BLaER1 (cell line): ENCODE results near the gene POPDC3.
A peak's percentile ranks its signal among the peaks of the same experiment; 100 is the strongest.
"Not testable (repeated sequence)": the region's sequence is repeated elsewhere in the genome, so short reads cannot be mapped to it uniquely, and the experiment has no call there.

ENCODE experiments used
- H3K27ac ChIP-seq: shearing (Covaris generic); formaldehyde crosslinking; 2 replicates; pipeline ENCODE4 v1.8.1; 2022
- H3K27me3 ChIP-seq: shearing (Covaris generic); formaldehyde crosslinking; 2 replicates; pipeline ENCODE4 v1.8.1; 2022
- H3K36me3 ChIP-seq: shearing (Covaris generic); formaldehyde crosslinking; 2 replicates; pipeline ENCODE4 v1.8.1; 2022
- H3K4me1 ChIP-seq: shearing (Covaris generic); formaldehyde crosslinking; 2 replicates; pipeline ENCODE4 v1.8.1; 2022
- H3K4me2 ChIP-seq: shearing (Covaris generic); formaldehyde crosslinking; 2 replicates; pipeline ENCODE4 v1.8.1; 2022
- H3K4me3 ChIP-seq: shearing (Covaris generic); formaldehyde crosslinking; 2 replicates; pipeline ENCODE4 v1.8.1; 2022
- H3K9ac ChIP-seq: shearing (Covaris generic); formaldehyde crosslinking; 2 replicates; pipeline ENCODE4 v1.8.1; 2022
- H3K9me3 ChIP-seq: shearing (Covaris generic); formaldehyde crosslinking; 2 replicates; pipeline ENCODE4 v1.8.1; 2022
- H4K20me1 ChIP-seq: shearing (Covaris generic); formaldehyde crosslinking; 2 replicates; pipeline ENCODE4 v1.8.1; 2022
- Cebpa-rat ChIP-seq: shearing (Covaris generic); IDR thresholded peaks from 2 replicates; pipeline ENCODE4 v1.8.1; 2022

The POPDC3 gene

GRCh38 chr6:105179244-105180065 is at the start of gene POPDC3:
Gene POPDC3, minus strand, starts transcription at chr6:105180014. Its CDS starts 18,105 bp downstream, at chr6:105161909.
- Histone ChIP-seq H3K27me3 (peaks cover 51% of the 10 kb centered on the region), H3K27ac (no peak within 1 kb of the TSS), H3K4me1 (peaks cover 4% of the 10 kb centered on the region; the same call in 1 of the 2 replicates), H3K4me2 (peak within 1 kb of the TSS; percentile 83), H3K9ac (no peak within 1 kb of the TSS), H3K9me3 (peaks cover 16% of the 10 kb centered on the region; the same call in 1 of the 2 replicates), H3K36me3 (no peaks in the 10 kb centered on the region), H3K4me3 (peak within 1 kb of the TSS; percentile 64), H4K20me1 (0 out of 2 replicates have a peak, but pooled peaks cover 7% of the 10 kb centered on the region)
- TF ChIP-seq Cebpa-rat: no peak

- no peak overlapping the region for H3K4me3 ChIP-seq
- H3K9me3 ChIP-seq: no peaks in the 10 kb centered on the region
- H3K36me3 ChIP-seq: no peaks in the 10 kb centered on the region
- no peaks in the 10 kb centered on the region for H3K27me3 ChIP-seq
- no peaks in the 10 kb centered on the region for H4K20me1 ChIP-seq
- H3K4me1 ChIP-seq: no peaks in the 10 kb centered on the region
- no peak overlapping the region for H3K9ac ChIP-seq
- H3K27ac ChIP-seq: no peak overlapping the region
- H3K4me2 ChIP-seq: no peak overlapping the region
- no peak for TF ChIP-seq Cebpa-rat
These were observed 47.5 kb upstream of the POPDC3 start for GRCh38 chr6:105227295-105227767.

- no peak overlapping the region for H3K9ac ChIP-seq
- no peaks in the 10 kb centered on the region for H3K36me3 ChIP-seq
- H3K9me3 ChIP-seq: no peaks in the 10 kb centered on the region
- no peak overlapping the region for H3K27ac ChIP-seq
- H3K4me2 ChIP-seq: no peak overlapping the region
- no peaks in the 10 kb centered on the region for H3K4me1 ChIP-seq
- H3K4me3 ChIP-seq: no peak overlapping the region
- no peak for TF ChIP-seq Cebpa-rat
- H3K27me3 ChIP-seq: no peaks in the 10 kb centered on the region
- H4K20me1 ChIP-seq: no peaks in the 10 kb centered on the region
These were observed 46.9 kb upstream of the POPDC3 start for GRCh38 chr6:105226598-105227294.

- no peak overlapping the region for H3K27ac ChIP-seq
- no peak overlapping the region for H3K9ac ChIP-seq
- H3K4me1 ChIP-seq: no peaks in the 10 kb centered on the region
- no peaks in the 10 kb centered on the region for H3K36me3 ChIP-seq
- no peak overlapping the region for H3K4me2 ChIP-seq
- H4K20me1 ChIP-seq: no peaks in the 10 kb centered on the region
- TF ChIP-seq Cebpa-rat: no peak
- no peaks in the 10 kb centered on the region for H3K9me3 ChIP-seq
- no peaks in the 10 kb centered on the region for H3K27me3 ChIP-seq
- H3K4me3 ChIP-seq: no peak overlapping the region
These were observed 43.4 kb upstream of the POPDC3 start for GRCh38 chr6:105223242-105223641.

- not testable (repeated sequence) for H3K4me2 ChIP-seq, H3K36me3 ChIP-seq, H3K27me3 ChIP-seq, H3K4me1 ChIP-seq, H4K20me1 ChIP-seq, H3K4me3 ChIP-seq, H3K9ac ChIP-seq, H3K9me3 ChIP-seq, H3K27ac ChIP-seq
These were observed 41.4 kb upstream of the POPDC3 start for GRCh38 chr6:105221219-105221618.

GRCh38 chr6:105220186-105220585 is 40.4 kb upstream of the POPDC3 start:
- Histone ChIP-seq H3K27me3 (no peaks in the 10 kb centered on the region), H3K27ac (no peak overlapping the region), H3K4me2 (no peak overlapping the region), H3K36me3 (no peaks in the 10 kb centered on the region), H3K9me3 (no peaks in the 10 kb centered on the region), H3K9ac (no peak overlapping the region), H4K20me1 (no peaks in the 10 kb centered on the region), H3K4me1 (no peaks in the 10 kb centered on the region), H3K4me3 (no peak overlapping the region)
- TF ChIP-seq Cebpa-rat: no peak

GRCh38 chr6:105219218-105219617 is 39.4 kb upstream of the POPDC3 start:
- not testable (repeated sequence) for H3K4me1 ChIP-seq, H3K27me3 ChIP-seq, H3K9ac ChIP-seq, H3K27ac ChIP-seq, H3K9me3 ChIP-seq, H4K20me1 ChIP-seq, H3K4me3 ChIP-seq, H3K36me3 ChIP-seq, H3K4me2 ChIP-seq

GRCh38 chr6:105215506-105215905 is 35.7 kb upstream of the POPDC3 start:
- Histone ChIP-seq H3K27me3 (no peaks in the 10 kb centered on the region), H3K9ac (no peak overlapping the region), H3K4me1 (peaks cover 13% of the 10 kb centered on the region), H3K4me3 (no peak overlapping the region), H3K4me2 (no peak overlapping the region), H3K9me3 (no peaks in the 10 kb centered on the region), H3K27ac (no peak overlapping the region), H4K20me1 (no peaks in the 10 kb centered on the region), H3K36me3 (no peaks in the 10 kb centered on the region)
- no peak for TF ChIP-seq Cebpa-rat

- Histone ChIP-seq H3K9me3 (no peaks in the 10 kb centered on the region), H3K4me2 (no peak overlapping the region), H3K4me1 (peaks cover 13% of the 10 kb centered on the region), H3K27ac (no peak overlapping the region), H3K27me3 (no peaks in the 10 kb centered on the region), H4K20me1 (no peaks in the 10 kb centered on the region), H3K9ac (no peak overlapping the region), H3K4me3 (no peak overlapping the region), H3K36me3 (no peaks in the 10 kb centered on the region)
- TF ChIP-seq Cebpa-rat: no peak
These were observed 34.9 kb upstream of the POPDC3 start for GRCh38 chr6:105214668-105215067.

- no peak overlapping the region for H3K9ac ChIP-seq
- H3K27ac ChIP-seq: no peak overlapping the region
- no peak for TF ChIP-seq Cebpa-rat
- no peak overlapping the region for H3K4me3 ChIP-seq
- no peaks in the 10 kb centered on the region for H3K36me3 ChIP-seq
- H3K9me3 ChIP-seq: no peaks in the 10 kb centered on the region
- 0 out of 2 replicates have a peak overlapping the region, but pooled peaks have one; percentile 1 for H3K4me2 ChIP-seq
- H3K27me3 ChIP-seq: no peaks in the 10 kb centered on the region
- H3K4me1 ChIP-seq: peaks cover 13% of the 10 kb centered on the region
- H4K20me1 ChIP-seq: no peaks in the 10 kb centered on the region
These were observed 33.5 kb upstream of the POPDC3 start for GRCh38 chr6:105213272-105213671.
